Ovary (tissue), 3 donors: ENCODE results near the gene GTF2F1.

Experiments
- CTCF ChIP-seq, 3 donors: fragments of 450-650 bp in 2 of 3; fragments of 200-600 bp in 1 of 3; IDR thresholded peaks; one replicate each; pipeline versions ENCODE4 v1.5.1 to v1.8.0; 2016 to 2022; ENCODE audit warnings: antibody characterized with exemption in 3 of 3, mild to moderate bottlenecking in 1 of 3
- EP300 ChIP-seq: sonication (generic); formaldehyde crosslinking; IDR thresholded peaks from one replicate; pipeline ENCODE4 v1.6.1; 2017; ENCODE audit warnings: antibody characterized with exemption
- POLR2A ChIP-seq: fragments of 450-650 bp; IDR thresholded peaks from one replicate; pipeline ENCODE4 v1.6.1; 2017; ENCODE audit warnings: antibody characterized with exemption, mild to moderate bottlenecking, moderate library complexity
- donor health status: DM: no; HTN: no; CAD: no.

DNA sequence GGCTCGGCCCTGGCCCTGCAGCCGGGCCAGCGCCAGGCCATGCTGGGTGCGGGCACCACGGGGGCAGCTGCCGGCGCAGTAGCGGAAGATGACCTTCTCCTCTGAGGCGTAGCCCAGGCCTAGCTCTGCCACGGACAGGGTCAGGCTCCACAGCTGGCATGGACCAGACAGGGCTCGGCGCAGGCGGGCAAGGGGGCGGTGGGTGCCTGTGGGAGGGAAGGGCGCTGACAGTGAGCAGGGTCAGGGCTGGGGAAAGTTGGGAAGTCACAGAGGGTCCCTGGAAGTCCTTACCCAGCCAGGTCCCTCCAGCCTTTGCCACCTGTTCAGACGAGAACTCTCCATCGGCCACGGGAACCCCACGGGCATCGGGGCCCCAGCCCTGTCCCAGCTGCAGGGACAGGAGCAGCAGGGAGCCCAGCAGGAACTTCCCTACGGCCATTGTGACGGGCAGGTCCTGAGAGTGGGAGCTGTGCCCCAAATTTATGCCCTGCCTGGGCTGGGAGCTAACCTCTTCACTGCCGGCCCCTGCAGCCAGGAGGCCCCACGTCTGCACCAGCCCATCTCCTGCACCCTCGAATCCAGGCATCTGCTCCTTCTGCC, 17.5 kb downstream of the GTF2F1 start, which contains the start of gene PSPN:
- TF ChIP-seq EP300 (no peak), CTCF (IDR thresholded peaks at IDR 0.05) (no peak), POLR2A (no peak)
